Left forelimb (tissue), 1 donor: ENCODE measurements around the gene TOMM34.

Experiments
- DNase-seq: peaks from one replicate; pipeline ENCODE4 v3.0.0-alpha.2; 2018; ENCODE audit warnings: low spot score

TOMM34 gene

GRCh38 chr20:44930517-44931168 is 29.6 kb downstream of the TOMM34 start:
- DNase-seq, result no peak

DNA sequence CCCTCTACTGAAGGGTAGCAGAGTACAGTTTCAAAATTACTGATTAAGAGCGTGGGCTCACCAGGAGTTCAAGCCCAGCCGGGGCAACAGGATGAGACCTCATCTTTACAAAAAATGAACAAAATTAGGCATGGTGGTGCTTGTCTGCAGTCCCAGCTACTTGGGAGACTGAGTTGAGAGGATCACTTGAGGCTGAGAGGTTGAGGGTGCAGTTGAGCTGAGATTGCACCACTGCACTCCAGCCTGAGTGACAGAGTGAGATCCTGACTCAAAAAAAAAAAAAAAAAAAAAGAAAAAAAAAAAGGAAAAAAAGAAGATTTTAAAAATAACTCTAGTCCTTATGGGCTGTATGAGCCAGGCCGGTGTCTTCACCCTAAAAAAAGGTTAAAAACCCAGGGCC is 31.6 kb downstream of the TOMM34 start:
- no peak for DNase-seq

- no peak for DNase-seq
These were observed 35.7 kb downstream of the TOMM34 start for GRCh38 chr20:44924541-44924940.

DNA sequence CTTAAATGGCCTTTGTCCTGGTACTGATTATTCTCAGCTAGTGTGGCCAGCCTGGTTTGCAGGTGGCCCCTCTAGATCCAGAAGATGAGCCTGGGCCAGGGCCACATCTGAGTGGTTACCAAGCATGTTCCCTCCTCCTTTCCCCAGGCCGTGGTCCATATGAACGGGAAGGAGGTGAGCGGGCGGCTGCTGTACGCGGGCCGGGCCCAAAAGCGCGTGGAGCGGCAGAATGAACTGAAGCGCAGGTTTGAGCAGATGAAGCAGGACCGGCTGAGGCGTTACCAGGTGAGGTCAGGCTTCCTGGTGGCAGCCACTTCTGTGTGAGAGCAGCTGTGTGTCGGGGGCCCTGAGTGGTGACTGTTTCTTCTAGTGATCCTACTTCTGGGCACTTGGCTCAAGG is 38.8 kb downstream of the TOMM34 start:
- no peak for DNase-seq

- no peak for DNase-seq
These were observed 41.4 kb downstream of the TOMM34 start for GRCh38 chr20:44918761-44919160.

DNA sequence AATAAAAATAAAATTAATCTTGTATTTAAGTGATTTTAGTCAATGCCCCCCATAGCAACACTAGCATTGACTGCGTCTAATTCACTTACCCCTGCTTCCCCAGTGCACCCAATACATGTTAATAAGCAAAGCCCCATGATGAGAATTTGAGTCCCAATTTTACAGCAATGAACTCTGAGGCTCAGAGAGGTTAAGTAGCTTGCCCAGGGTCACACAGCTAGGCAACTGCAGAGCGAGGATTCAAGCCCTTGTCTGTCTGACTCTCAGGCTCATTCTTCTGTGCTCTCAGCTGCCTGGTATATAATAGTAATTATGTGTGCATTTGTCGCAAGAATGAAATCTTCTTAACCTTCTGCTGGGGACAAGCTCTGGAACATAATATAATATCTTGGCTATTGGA is 41.9 kb downstream of the TOMM34 start:
- DNase-seq, result no peak

DNA sequence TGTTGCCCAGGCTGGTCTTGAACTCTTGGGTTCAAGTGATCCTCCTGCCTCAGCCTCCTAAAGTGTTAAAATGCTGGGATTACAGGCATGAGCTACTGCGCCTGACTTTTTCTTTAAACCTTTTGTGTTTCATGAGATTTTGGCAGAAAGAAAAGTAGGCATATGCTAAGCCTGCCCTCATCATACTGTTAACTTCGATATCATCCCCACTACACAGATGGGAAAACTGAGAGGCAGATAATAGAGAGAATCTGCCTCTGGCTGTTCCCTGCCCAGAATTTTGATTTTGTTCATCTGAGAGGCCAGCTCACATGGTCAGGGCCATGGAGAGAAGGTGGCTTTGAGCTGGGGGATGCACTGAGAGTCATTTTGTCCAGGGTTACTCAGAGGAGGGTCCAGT is 42.8 kb downstream of the TOMM34 start:
- no peak for DNase-seq

DNA sequence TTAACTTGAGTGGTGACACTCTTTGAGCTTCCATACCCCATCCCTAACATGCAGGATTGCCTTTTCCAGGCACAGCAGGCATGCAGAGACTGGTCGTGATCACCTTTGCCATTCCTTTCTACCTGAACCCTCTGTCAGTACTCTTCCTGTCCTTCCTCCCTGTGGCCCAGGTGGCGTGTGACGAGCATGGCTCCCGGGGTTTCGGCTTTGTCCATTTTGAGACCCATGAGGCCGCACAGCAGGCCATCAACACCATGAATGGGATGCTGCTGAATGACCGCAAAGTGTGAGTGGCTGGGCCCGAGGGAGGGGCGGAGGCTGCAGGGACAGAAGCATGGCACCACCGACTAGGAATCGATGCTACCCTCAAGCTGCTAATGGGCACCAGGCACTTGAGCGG is 43.6 kb downstream of the TOMM34 start:
- DNase-seq, result no peak

DNA sequence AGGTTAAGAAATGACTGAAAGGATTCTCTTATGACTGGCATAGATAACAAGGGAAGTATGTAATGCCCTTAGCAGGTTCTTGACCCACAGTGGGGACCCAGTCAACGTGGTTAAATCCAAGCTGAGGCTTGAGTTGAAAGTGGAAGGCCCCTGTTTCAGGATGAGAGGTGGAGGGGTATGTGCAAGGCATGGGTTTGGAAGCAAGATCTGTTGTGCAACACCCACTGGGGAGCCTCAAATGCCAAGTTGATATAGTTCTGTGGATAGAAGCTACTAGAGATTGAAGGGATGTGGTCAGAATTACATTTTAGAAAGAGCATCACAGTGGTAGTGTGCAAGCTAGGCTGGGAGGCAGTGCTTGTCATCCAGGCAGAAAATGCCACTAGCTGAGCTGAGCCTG is 45.3 kb downstream of the TOMM34 start:
- DNase-seq, result no peak

- DNase-seq, result no peak
These were observed 48.0 kb downstream of the TOMM34 start for GRCh38 chr20:44912189-44912588.

GRCh38 chr20:44911264-44911921 is 48.8 kb downstream of the TOMM34 start:
- no peak for DNase-seq

GRCh38 chr20:44910690-44911262 is 49.4 kb downstream of the TOMM34 start:
- no peak for DNase-seq

DNA sequence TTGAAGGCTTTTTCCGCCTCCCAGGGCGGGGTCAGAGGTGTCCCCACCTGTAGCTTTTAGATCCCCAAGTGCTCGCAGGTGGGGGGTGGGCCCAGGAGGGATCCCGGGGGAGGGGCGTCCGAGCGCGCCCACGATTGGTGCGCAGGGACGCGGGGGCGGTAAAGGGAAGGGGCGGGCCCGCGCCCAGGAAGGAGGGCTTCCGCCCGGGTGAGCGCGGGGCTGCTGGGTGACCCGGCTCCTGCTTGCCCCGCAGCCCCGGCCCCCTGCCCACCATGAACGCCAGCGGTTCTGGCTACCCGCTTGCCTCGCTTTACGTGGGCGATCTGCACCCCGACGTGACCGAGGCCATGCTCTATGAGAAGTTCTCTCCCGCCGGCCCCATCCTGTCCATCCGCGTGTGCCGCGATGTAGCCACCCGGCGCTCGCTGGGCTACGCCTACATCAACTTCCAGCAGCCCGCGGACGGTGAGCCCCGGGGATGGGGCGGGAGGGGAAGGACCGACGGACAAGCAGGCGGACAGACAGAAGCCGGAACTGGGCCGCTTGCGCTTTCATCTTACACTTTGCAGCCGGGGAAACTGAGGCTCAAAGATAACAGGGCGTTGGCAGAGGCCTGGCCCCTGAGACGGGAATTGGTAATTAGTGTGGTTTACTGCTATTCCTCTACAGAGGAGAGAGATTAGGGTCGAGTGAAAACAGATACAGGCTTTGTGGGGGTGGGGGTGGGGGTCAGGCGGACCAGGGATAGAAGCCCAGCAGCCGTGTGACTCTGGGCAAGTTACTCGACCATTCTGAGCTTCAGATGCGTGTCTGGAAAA is 50.1 kb downstream of the TOMM34 start, which contains the start of gene PABPC1L:
TSS of gene PABPC1L (plus strand) at position 189 of the 818 bp plus-strand sequence. CDS start at position 273, 84 bp downstream.
- peak; percentile 81 for DNase-seq

DNA sequence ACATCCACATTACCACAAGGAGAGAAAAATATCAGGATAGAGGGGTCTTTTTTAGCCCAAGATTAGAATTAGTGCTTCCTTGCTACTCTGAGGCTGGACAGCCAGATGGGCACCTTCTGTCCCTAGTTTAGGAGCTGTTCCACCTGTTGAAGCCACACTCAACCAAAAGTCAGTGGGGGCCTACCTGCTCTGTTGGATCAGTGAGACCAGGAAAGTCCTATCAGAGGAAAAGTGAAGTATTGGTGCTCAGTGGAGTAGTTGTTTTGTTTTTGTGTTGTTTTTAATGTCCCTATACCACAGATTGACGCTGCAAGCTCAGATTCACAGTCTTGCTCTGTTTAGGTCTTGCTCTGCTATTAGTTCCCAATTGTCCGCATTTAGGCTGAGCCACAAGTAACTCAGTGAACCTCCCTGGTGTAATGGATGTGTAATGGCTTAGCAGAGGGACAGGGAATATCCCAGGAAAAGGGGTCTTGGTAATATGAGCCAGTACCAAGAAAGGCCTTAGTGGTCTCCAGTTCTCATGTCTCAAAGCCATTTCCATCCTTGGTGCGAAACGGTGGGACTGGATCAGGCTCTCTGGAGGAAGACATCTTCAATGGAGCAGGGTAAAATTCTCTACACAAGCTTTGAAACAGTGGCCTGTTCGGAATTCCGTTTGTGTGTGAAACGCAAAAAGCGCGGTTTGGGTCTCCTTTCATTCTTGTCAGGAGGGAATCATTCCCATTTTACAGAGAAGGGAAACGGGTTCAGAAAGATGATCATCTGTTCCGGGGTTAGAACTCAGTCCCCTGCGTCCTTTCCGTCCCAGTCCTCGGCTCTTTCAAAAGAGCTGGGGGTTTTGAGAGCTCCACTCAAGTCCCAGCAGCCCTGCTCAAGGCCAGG is 51.0 kb downstream of the TOMM34 start:
- DNase-seq, result no peak

DNA sequence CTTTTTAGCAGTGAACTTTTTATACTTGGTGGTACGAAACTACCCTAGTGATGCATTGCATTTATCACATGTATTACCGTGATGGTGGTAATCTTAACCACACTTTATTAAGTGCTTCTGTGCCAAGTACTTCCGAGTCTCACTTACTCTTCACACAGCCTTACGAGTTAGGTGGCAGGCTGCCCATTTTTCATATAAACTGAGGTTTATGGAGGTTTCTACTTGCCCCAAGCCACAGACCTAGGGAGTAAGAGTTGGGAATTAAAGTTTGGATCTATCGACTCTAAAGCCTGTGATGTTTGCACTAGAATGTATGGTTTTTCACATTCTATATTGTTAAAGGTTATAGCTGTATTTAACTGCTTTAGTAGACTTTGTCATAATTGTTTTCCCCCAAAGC is 55.8 kb downstream of the TOMM34 start:
- DNase-seq, result no peak

DNA sequence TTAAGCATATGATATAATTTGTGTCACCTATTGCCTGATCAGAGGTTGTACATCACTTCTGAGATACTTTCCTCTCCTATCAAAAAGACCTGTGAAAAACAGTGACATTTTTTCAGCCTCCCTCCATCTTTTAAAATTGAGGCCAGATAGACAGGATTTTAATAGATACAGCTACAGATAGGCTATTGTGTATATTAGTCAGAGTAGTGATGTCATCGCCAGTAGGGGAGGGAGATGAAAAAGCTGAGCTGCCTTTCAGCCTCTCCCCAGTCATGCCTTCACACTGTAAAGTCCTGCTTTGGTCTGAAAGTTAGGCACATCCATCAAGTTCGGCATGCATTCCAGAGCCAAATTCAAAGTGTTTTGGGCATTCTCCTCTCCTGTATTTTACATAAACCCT is 58.2 kb downstream of the TOMM34 start:
- no peak for DNase-seq

GRCh38 chr20:44900231-44900854 is 59.9 kb downstream of the TOMM34 start:
- no peak for DNase-seq

- DNase-seq, result no peak
These were observed 63.1 kb downstream of the TOMM34 start for GRCh38 chr20:44897133-44897532.

DNA sequence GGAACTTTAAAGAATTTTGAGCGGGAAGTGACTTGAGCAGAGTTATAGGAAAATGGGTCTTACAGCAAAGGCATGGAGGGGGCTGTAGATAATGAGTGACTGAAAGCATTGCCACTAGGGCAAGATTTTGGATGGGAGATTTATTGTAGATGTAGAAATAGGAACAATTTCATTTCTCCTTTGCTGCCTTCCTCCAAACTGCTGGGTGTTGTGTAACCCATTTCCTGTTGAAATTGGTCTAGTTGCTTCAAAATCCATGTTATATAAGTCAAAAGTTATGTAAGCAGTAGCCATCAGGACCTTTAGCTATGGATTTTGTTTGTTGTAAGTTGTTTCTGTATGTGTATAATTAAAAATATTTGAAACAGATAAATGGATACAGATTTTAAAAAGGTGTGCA is 63.6 kb downstream of the TOMM34 start:
- DNase-seq, result no peak

DNA sequence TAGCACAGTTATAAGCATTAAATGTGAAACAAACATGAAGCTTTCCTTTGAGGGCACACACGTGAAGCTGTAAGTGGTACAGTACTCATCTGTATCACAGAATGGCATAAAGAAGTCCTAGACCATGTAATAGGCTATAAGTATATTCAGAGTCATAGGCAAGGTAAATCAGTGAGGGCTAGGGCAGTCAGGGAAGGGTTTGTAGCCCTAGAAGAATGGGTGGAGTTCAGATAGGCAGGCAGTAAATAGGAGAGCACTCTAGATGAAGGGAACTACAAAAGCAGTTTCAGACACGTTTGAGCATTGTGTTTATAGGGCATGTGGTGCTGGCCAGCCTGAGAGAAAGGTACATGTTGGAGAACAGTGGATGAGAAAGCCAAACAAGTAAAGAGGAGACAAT is 65.2 kb downstream of the TOMM34 start:
- no peak for DNase-seq
